OCI-LY1 (cell line): ENCODE measurements around the gene FDX1.

Source experiments
- H2AFZ ChIP-seq: fragments of 200-600 bp; sonication (generic), shearing (Covaris generic); 2 replicates; pipeline ENCODE4 v1.6.0; 2014; ENCODE audit warnings: antibody characterized with exemption, mild to moderate bottlenecking, low read length
- H3F3A ChIP-seq: fragments of 200-600 bp; sonication (generic), shearing (Covaris generic); 2 replicates; pipeline ENCODE4 v1.6.0; 2014; ENCODE audit warnings: mild to moderate bottlenecking, antibody characterized with exemption, low read length, moderate library complexity; ENCODE audit not compliant: insufficient read depth
- H3K27ac ChIP-seq: fragments of 200-600 bp; sonication (generic); 2 replicates; pipeline ENCODE4 v1.5.1; 2014; ENCODE audit warnings: low read length, mixed run types, mild to moderate bottlenecking, low read depth; ENCODE audit not compliant: poor library complexity, severe bottlenecking
- H3K27me3 ChIP-seq: fragments of 200-600 bp; sonication (generic); 2 replicates; pipeline ENCODE4 v1.6.0; 2014; ENCODE audit warnings: antibody characterized with exemption, mild to moderate bottlenecking, low read length, moderate library complexity; ENCODE audit not compliant: insufficient read depth
- H3K36me3 ChIP-seq: fragments of 200-600 bp; sonication (generic); 2 replicates; pipeline ENCODE4 v1.6.1; 2014; ENCODE audit warnings: mild to moderate bottlenecking, antibody characterized with exemption, low read length, moderate library complexity, mixed read lengths; ENCODE audit not compliant: insufficient read depth
- H3K4me1 ChIP-seq: fragments of 200-600 bp; sonication (generic); 2 replicates; pipeline ENCODE4 v1.5.1; 2014; ENCODE audit warnings: mild to moderate bottlenecking, low read length, moderate library complexity; ENCODE audit not compliant: insufficient read depth, severe bottlenecking
- H3K4me2 ChIP-seq: fragments of 200-600 bp; sonication (generic), shearing (Covaris generic); 2 replicates; pipeline ENCODE4 v1.6.1; 2014; ENCODE audit warnings: low read length
- H3K4me3 ChIP-seq: fragments of 200-600 bp; sonication (generic); 2 replicates; pipeline ENCODE4 v1.5.1; 2014; ENCODE audit warnings: low read length, low read depth, mild to moderate bottlenecking, mixed read lengths; ENCODE audit not compliant: poor library complexity, severe bottlenecking
- H3K79me2 ChIP-seq: fragments of 200-600 bp; shearing (Covaris generic); 2 replicates; pipeline ENCODE4 v1.6.1; 2016; ENCODE audit warnings: mixed run types, low read length, mixed read lengths; ENCODE audit not compliant: insufficient read depth
- H3K9ac ChIP-seq: fragments of 200-600 bp; sonication (generic), shearing (Covaris generic); 2 replicates; pipeline ENCODE4 v1.6.1; 2014; ENCODE audit warnings: mild to moderate bottlenecking, low read length, mixed read lengths
- H3K9me2 ChIP-seq: fragments of 200-600 bp; sonication (generic), shearing (Covaris generic); 2 replicates; pipeline ENCODE4 v1.6.1; 2014; ENCODE audit warnings: low read depth, mild to moderate bottlenecking, low read length, mixed read lengths
- H3K9me3 ChIP-seq: fragments of 200-600 bp; shearing (Covaris generic); 2 replicates; pipeline ENCODE4 v1.6.1; 2014; ENCODE audit warnings: low read length, mixed read lengths
- H4K20me1 ChIP-seq: fragments of 200-600 bp; sonication (generic), shearing (Covaris generic); 2 replicates; pipeline ENCODE4 v1.6.0; 2016; ENCODE audit warnings: mild to moderate bottlenecking, low read length; ENCODE audit not compliant: insufficient read depth
- CTCF ChIP-seq: fragments of 200-600 bp; sonication (generic), shearing (Covaris generic); IDR thresholded peaks from 2 replicates; pipeline ENCODE4 v1.5.1; 2017; ENCODE audit warnings: mild to moderate bottlenecking, antibody characterized with exemption, low read length, moderate library complexity, mixed read lengths
- EZH2 ChIP-seq: fragments of 200-600 bp; sonication (generic), shearing (Covaris generic); IDR thresholded peaks from 2 replicates; pipeline ENCODE4 v1.8.0; 2017; ENCODE audit warnings: borderline replicate concordance, mixed run types, mild to moderate bottlenecking, antibody characterized with exemption, low read length, moderate library complexity, mixed read lengths

The FDX1 gene

GRCh38 chr11:110452720-110453119 lies 23.0 kb downstream of the FDX1 start:
- H3F3A ChIP-seq, result no peaks in the 10 kb centered on the region
- no peaks in the 10 kb centered on the region for H3K27me3 ChIP-seq
- no peak overlapping the region for H3K4me2 ChIP-seq
- no peak overlapping the region for H2AFZ ChIP-seq
- no peak overlapping the region for H3K4me3 ChIP-seq
- no peak overlapping the region for H3K27ac ChIP-seq
- no peaks in the 10 kb centered on the region for H4K20me1 ChIP-seq
- H3K9ac ChIP-seq, result no peak overlapping the region
- no peaks in the 10 kb centered on the region for H3K4me1 ChIP-seq
- no peaks in the 10 kb centered on the region for H3K9me3 ChIP-seq
- H3K79me2 ChIP-seq, result peaks cover 18% of the 10 kb centered on the region
- H3K9me2 ChIP-seq, result no peaks in the 10 kb centered on the region
- H3K36me3 ChIP-seq, result peaks cover 41% of the 10 kb centered on the region
- TF ChIP-seq CTCF (no peak), EZH2 (no peak)

GRCh38 chr11:110453684-110454354 lies 24.1 kb downstream of the FDX1 start:
- H3K4me3 ChIP-seq, result no peak overlapping the region
- H3K4me1 ChIP-seq, result no peaks in the 10 kb centered on the region
- H3K4me2 ChIP-seq, result no peak overlapping the region
- H3F3A ChIP-seq, result no peaks in the 10 kb centered on the region
- no peak overlapping the region for H3K27ac ChIP-seq
- H3K9me2 ChIP-seq, result no peaks in the 10 kb centered on the region
- H2AFZ ChIP-seq, result no peak overlapping the region
- no peaks in the 10 kb centered on the region for H3K9me3 ChIP-seq
- peaks cover 44% of the 10 kb centered on the region for H3K36me3 ChIP-seq
- no peaks in the 10 kb centered on the region for H3K27me3 ChIP-seq
- no peak overlapping the region for H3K9ac ChIP-seq
- TF ChIP-seq CTCF (no peak), EZH2 (no peak)
- peaks cover 10% of the 10 kb centered on the region for H3K79me2 ChIP-seq
- no peaks in the 10 kb centered on the region for H4K20me1 ChIP-seq

DNA sequence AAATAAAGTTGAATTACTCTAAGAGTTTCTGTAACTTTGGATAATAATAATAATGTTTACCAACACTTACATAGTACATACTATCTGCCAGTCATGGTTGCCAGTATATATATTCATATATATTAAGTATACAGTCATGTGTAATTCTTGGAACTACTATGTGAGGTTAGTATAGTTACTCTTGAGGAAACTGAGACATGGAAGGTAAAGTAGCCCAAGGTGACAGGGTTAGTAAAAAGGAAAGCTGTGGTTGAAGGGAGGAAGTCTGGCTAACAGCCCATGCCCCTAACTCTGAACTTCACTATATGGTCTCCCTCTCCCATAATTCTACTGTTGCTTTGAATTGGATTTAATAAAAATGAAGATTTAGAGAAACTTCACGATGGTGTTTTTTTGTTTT lies 24.9 kb downstream of the FDX1 start:
- Histone ChIP-seq H3K36me3 (peaks cover 49% of the 10 kb centered on the region), H3K4me2 (no peak overlapping the region), H3K27me3 (no peaks in the 10 kb centered on the region), H3K4me1 (no peaks in the 10 kb centered on the region), H3K27ac (no peak overlapping the region), H3F3A (no peaks in the 10 kb centered on the region), H3K4me3 (no peak overlapping the region), H3K79me2 (peaks cover 5% of the 10 kb centered on the region; the same call in 1 of the 2 replicates), H3K9ac (no peak overlapping the region), H3K9me2 (no peaks in the 10 kb centered on the region), H3K9me3 (no peaks in the 10 kb centered on the region), H2AFZ (no peak overlapping the region), H4K20me1 (no peaks in the 10 kb centered on the region)
- TF ChIP-seq EZH2 (no peak), CTCF (no peak)
